ENCODE data around the gene SCAI.
"Not testable (repeated sequence)": the region's sequence is repeated elsewhere in the genome, so short reads cannot be mapped to it uniquely, and the experiment has no call there.

Gene SCAI

DNA sequence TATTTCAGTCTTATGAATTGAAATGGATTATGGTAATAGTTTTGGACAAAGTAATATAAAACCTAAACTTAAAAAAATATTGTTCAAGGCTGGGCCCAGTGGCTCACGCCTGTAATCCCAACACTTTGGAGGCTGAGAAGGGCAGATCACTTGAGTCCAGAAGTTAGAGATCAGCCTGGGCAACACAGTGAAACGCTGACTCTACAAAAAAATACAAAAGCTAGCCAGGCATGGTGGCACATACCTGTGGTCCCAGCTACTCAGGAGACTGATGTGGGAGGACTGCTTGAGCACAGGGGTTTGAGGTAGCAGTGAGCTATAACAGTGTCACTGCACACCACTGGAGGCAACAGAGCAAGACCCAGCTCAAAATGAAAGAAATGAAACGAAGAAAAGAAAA lies 81.9 kb downstream of the SCAI start:
- H3K27me3 ChIP-seq (ENCODE audit: control insufficient read depth, insufficient read depth, low read length) = no peaks in the 10 kb centered on the region
- no peak overlapping the region for H3K9ac ChIP-seq (ENCODE audit: low read depth, low read length)
- H3K4me2 ChIP-seq (ENCODE audit: low read length) = no peak overlapping the region
- H3K36me3 ChIP-seq (ENCODE audit: insufficient read depth, low read length) = no peaks in the 10 kb centered on the region
- H3K4me1 ChIP-seq (ENCODE audit: control insufficient read depth, insufficient read depth, low read length) = no peaks in the 10 kb centered on the region
- H3K9me3 ChIP-seq (replicated peaks; ENCODE audit: low read length) = no peaks in the 10 kb centered on the region
- no peak overlapping the region for H3K4me3 ChIP-seq (ENCODE audit: low read length)

DNA sequence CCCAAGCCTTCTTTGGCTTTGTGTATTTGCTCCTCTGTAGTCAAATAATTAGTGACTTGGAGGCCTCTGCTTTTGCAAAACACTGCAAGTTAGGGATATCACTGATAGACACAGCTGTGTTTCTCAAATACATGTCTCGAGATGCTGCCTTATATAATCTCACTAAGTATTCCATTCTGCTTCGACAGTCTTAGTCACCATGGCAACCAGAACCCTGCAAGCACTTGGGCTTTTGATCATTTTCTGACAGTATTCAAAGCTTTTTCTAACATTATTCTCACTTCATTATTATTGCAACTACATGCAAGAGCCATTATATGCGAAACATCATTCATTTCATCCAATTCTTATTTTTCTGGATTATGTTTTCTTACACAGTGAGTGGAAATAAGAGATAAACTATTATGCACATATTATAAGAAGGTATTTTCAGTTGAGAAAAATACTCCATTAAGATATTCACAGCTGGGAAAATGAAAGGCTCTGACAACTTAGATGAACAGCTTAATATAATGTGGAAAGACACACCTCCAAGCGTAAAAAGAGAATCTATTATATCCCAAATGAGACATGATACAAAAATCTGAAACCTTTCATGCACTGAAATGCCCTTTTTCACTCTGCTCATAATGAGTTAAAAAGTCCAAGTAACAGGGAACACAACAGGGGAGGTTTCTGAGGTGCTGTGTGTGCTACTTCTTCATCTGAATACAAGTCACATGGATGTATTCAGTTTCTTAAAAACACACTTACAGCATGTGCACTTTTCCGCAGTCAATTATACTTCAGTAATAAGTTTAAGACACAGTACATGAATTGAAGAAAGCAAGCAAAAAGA lies 93.9 kb downstream of the SCAI start:
- peaks cover 4% of the 10 kb centered on the region for H3K4me1 ChIP-seq (ENCODE audit: control insufficient read depth, insufficient read depth, low read length)
- no peaks in the 10 kb centered on the region for H3K36me3 ChIP-seq (ENCODE audit: insufficient read depth, low read length)
- no peak overlapping the region for H3K9ac ChIP-seq (ENCODE audit: low read depth, low read length)
- no peaks in the 10 kb centered on the region for H3K27me3 ChIP-seq (ENCODE audit: control insufficient read depth, insufficient read depth, low read length)
- no peak overlapping the region for H3K4me3 ChIP-seq (ENCODE audit: low read length)
- H3K9me3 ChIP-seq (replicated peaks; ENCODE audit: low read length) = no peaks in the 10 kb centered on the region
- no peak overlapping the region for H3K4me2 ChIP-seq (ENCODE audit: low read length)

DNA sequence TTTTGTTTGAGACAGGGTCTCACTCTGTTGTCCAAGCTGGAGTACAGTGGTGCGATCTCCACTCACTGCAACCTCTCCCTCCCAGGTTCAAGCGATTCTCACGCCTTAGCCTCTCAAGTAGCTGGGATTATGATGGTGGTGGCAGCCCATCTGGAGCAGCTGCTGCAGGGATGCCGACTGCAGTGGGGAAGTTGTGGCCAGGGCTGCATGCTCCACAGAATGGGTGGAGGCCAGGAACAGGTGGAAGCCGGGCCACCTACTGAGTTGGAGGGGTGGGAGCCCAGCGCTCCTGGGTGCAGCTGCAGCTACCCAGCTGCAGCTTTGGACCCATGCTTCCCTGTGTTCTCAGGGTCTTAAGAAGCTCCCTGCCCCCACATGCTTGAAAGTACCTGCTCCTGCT lies 99.7 kb downstream of the SCAI start:
- Histone ChIP-seq H3K27me3 (ENCODE audit: control insufficient read depth, insufficient read depth, low read length) (no peaks in the 10 kb centered on the region), H3K4me1 (ENCODE audit: control insufficient read depth, insufficient read depth, low read length) (peaks cover 4% of the 10 kb centered on the region), H3K9ac (ENCODE audit: low read depth, low read length) (no peak overlapping the region), H3K36me3 (ENCODE audit: insufficient read depth, low read length) (no peaks in the 10 kb centered on the region), H3K4me2 (ENCODE audit: low read length) (no peak overlapping the region), H3K9me3 (replicated peaks; ENCODE audit: low read length) (no peaks in the 10 kb centered on the region), H3K4me3 (ENCODE audit: low read length) (no peak overlapping the region)

DNA sequence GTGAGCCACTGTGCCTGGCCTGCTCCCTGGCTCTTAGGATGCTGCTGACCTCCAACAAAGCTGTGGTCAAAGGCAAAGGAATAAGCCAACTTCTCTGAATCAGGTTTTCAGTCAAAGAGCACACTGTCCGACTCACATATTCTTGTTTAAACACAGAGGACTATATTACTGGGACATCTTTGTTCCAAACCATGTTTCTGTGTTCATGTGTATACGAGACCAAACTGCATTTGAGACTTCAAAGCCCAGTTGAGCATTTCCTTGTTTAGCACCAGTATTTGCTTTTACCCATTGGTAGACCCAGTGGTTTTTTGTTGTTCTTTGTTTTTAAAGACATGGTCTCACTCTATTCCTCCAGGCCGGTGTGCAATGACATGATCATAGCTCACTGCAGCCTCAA lies 100.2 kb downstream of the SCAI start:
- Histone ChIP-seq H3K9me3 (replicated peaks; ENCODE audit: low read length) (no peaks in the 10 kb centered on the region), H3K9ac (ENCODE audit: low read depth, low read length) (no peak overlapping the region), H3K27me3 (ENCODE audit: control insufficient read depth, insufficient read depth, low read length) (no peaks in the 10 kb centered on the region), H3K36me3 (ENCODE audit: insufficient read depth, low read length) (no peaks in the 10 kb centered on the region), H3K4me2 (ENCODE audit: low read length) (no peak overlapping the region), H3K4me3 (ENCODE audit: low read length) (no peak overlapping the region), H3K4me1 (ENCODE audit: control insufficient read depth, insufficient read depth, low read length) (peaks cover 3% of the 10 kb centered on the region)

DNA sequence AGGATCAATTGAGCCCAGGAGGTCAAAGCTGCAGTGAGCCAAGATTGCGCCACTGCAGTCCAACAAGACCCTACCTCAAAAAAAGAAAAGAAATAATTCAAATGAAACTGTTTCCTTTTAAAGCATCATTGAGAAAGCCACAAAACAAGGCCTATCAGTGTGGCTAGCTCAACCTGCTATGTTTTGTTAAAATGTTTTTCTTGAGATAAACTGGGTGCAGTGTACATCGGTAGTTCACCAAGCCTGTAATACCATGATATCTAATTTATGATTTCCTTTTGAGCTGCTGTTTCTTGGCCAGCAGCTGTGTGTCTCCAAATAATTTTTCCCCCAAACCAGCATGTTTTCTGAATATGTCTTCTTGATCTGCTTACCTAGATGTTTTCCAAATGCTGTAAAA lies 105.2 kb downstream of the SCAI start:
- no peak overlapping the region for H3K4me3 ChIP-seq (ENCODE audit: low read length)
- no peak overlapping the region for H3K4me2 ChIP-seq (ENCODE audit: low read length)
- H3K9me3 ChIP-seq (replicated peaks; ENCODE audit: low read length) = no peaks in the 10 kb centered on the region
- H3K9ac ChIP-seq (ENCODE audit: low read depth, low read length) = no peak overlapping the region
- no peaks in the 10 kb centered on the region for H3K4me1 ChIP-seq (ENCODE audit: control insufficient read depth, insufficient read depth, low read length)
- H3K27me3 ChIP-seq (ENCODE audit: control insufficient read depth, insufficient read depth, low read length) = no peaks in the 10 kb centered on the region
- no peaks in the 10 kb centered on the region for H3K36me3 ChIP-seq (ENCODE audit: insufficient read depth, low read length)

DNA sequence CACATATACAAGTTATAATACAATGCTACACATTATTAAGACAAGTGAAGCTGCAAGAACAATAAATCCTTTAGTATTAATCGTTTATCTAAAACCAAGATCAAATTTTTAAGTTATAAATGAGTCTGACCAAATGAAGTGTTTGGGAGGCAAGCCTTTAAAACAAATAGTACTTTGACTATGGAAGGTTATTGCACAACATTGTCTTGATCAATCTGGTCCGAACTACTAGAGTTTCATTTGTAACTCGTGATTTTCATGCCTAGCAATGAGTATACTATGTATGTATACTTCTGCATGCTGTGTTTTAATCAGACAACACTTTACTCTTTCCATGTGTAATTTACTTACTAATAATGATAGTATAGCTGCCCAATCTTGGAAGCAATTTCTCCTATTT lies 115.3 kb downstream of the SCAI start:
- Histone ChIP-seq H3K27me3 (ENCODE audit: control insufficient read depth, insufficient read depth, low read length) (no peaks in the 10 kb centered on the region), H3K4me1 (ENCODE audit: control insufficient read depth, insufficient read depth, low read length) (no peaks in the 10 kb centered on the region), H3K4me2 (ENCODE audit: low read length) (no peak overlapping the region), H3K36me3 (ENCODE audit: insufficient read depth, low read length) (peaks cover 8% of the 10 kb centered on the region), H3K9ac (ENCODE audit: low read depth, low read length) (no peak overlapping the region), H3K9me3 (replicated peaks; ENCODE audit: low read length) (no peaks in the 10 kb centered on the region), H3K4me3 (ENCODE audit: low read length) (no peak overlapping the region)

DNA sequence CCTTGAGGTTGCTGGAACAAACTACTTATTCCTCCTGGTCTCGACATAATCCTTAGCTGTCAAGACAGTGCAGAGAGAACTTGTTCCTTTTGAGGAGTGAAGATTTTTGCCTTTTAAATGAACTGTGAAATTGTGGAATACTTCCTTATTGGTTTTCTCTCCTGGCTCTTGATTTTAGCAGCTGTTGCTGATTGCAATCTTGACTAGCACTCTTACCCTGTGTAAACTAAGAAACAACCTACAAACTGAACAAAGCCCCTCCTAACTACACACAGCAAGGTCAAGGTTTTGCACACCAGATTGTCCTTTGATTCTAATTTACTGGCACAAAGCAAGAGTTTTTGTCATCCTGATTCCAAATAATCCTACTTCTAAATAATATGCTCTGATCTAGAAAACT lies 118.4 kb downstream of the SCAI start:
- no peak overlapping the region for H3K4me2 ChIP-seq (ENCODE audit: low read length)
- H3K4me1 ChIP-seq (ENCODE audit: control insufficient read depth, insufficient read depth, low read length) = no peaks in the 10 kb centered on the region
- no peaks in the 10 kb centered on the region for H3K9me3 ChIP-seq (replicated peaks; ENCODE audit: low read length)
- H3K4me3 ChIP-seq (ENCODE audit: low read length) = no peak overlapping the region
- H3K36me3 ChIP-seq (ENCODE audit: insufficient read depth, low read length) = peaks cover 8% of the 10 kb centered on the region
- no peaks in the 10 kb centered on the region for H3K27me3 ChIP-seq (ENCODE audit: control insufficient read depth, insufficient read depth, low read length)
- no peak overlapping the region for H3K9ac ChIP-seq (ENCODE audit: low read depth, low read length)

DNA sequence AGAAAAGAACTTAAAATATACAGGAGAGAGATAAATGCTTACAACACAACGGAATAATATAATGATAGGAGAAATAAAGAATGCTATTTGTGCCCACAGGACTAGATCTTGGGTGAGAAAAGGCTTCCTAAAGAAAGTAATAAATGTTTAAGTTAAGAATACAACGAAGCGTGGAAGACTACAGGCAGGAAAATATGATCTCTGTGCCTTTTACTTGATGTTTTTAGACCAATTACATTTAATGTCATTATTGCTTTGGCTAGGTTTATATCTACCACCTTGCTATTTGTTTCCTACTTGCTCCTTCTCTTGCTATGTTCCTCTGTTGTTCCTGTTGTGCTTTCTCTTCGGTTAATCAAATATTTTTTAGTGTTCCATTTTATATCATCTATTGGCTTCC lies 122.3 kb downstream of the SCAI start:
- no peaks in the 10 kb centered on the region for H3K4me1 ChIP-seq (ENCODE audit: control insufficient read depth, insufficient read depth, low read length)
- H3K9me3 ChIP-seq (replicated peaks; ENCODE audit: low read length) = no peaks in the 10 kb centered on the region
- H3K4me3 ChIP-seq (ENCODE audit: low read length) = no peak overlapping the region
- H3K27me3 ChIP-seq (ENCODE audit: control insufficient read depth, insufficient read depth, low read length) = no peaks in the 10 kb centered on the region
- H3K9ac ChIP-seq (ENCODE audit: low read depth, low read length) = no peak overlapping the region
- H3K4me2 ChIP-seq (ENCODE audit: low read length) = no peak overlapping the region
- H3K36me3 ChIP-seq (ENCODE audit: insufficient read depth, low read length) = peaks cover 8% of the 10 kb centered on the region

DNA sequence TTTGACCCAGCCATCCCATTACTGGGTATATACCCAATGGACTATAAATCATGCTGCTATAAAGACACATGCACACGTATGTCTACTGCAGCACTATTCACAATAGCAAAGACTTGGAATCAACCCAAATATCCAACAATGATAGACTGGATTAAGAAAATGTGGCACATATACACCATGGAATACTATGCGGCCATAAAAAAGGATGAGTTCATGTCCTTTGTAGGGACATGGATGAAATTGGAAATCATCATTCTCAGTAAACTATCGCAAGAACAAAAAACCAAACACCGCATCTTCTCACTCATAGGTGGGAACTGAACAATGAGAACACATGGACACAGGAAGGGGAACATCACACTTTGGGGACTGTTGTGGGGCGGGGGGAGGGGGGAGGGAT lies 127.7 kb downstream of the SCAI start:
- H3K27me3 ChIP-seq (ENCODE audit: control insufficient read depth, insufficient read depth, low read length); H3K36me3 ChIP-seq (ENCODE audit: insufficient read depth, low read length); H3K4me3 ChIP-seq (ENCODE audit: low read length); H3K9me3 ChIP-seq (replicated peaks; ENCODE audit: low read length); H3K4me2 ChIP-seq (ENCODE audit: low read length); H3K4me1 ChIP-seq (ENCODE audit: control insufficient read depth, insufficient read depth, low read length); H3K9ac ChIP-seq (ENCODE audit: low read depth, low read length): not testable (repeated sequence)

DNA sequence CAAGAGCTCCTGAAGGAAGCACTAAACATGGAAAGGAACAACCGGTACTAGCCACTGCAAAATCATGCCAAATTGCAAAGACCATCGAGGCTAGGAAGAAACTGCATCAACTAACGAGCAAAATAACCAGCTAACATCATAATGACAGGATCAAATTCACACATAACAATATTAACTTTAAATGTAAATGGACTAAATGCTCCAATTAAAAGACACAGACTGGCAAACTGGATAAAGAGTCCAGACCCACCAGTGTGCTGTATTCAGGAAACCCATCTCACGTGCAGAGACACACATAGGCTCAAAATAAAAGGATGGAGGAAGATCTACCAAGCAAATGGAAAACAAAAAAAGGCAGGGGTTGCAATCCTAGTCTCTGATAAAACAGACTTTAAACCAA lies 131.3 kb downstream of the SCAI start:
- not testable (repeated sequence) for H3K27me3 ChIP-seq (ENCODE audit: control insufficient read depth, insufficient read depth, low read length); H3K9ac ChIP-seq (ENCODE audit: low read depth, low read length); H3K4me1 ChIP-seq (ENCODE audit: control insufficient read depth, insufficient read depth, low read length); H3K4me2 ChIP-seq (ENCODE audit: low read length); H3K36me3 ChIP-seq (ENCODE audit: insufficient read depth, low read length); H3K4me3 ChIP-seq (ENCODE audit: low read length); H3K9me3 ChIP-seq (replicated peaks; ENCODE audit: low read length)

DNA sequence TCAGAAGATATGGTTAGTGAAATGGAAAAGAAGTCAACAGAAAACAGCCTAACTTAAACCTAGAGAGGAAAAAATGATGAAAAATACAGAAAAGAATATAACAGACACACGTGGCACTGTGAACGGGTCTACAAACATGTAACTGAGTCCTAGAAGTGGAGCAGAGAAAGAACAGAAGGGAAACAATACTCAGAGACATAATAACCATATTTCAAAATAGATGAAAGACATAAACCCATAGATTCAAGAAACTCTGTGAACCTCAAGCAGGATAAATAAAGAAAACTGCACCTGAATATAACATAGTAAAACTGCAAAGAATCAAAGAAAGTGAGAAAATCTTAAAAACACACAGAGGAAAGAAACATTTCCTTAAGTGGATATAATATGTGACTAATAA lies 134.7 kb downstream of the SCAI start:
- H3K9ac ChIP-seq (ENCODE audit: low read depth, low read length) = no peak overlapping the region

DNA sequence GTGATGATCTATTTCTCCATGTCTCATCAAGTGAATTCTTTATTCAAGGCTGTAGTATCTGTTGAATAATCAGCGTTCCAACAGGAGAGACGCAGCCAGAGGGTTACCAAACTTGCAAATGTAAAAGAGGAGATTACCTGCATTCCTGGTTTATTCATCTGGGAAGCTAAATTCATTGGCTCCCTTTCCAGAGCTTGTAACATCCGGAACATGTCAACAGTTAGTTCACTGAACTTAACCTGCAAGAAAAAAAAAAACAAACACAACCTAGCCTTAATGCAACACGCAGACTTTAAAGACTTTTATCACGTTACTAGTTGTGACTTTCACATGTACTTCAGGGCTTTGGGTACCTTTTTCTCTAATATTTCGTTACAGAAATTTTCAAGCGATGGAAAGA lies 140.0 kb downstream of the SCAI start:
- Histone ChIP-seq H3K9ac (ENCODE audit: low read depth, low read length) (no peak overlapping the region), H3K4me3 (ENCODE audit: low read length) (no peak overlapping the region), H3K9me3 (replicated peaks; ENCODE audit: low read length) (no peaks in the 10 kb centered on the region), H3K36me3 (ENCODE audit: insufficient read depth, low read length) (no peaks in the 10 kb centered on the region), H3K4me1 (ENCODE audit: control insufficient read depth, insufficient read depth, low read length) (no peaks in the 10 kb centered on the region), H3K27me3 (ENCODE audit: control insufficient read depth, insufficient read depth, low read length) (no peaks in the 10 kb centered on the region), H3K4me2 (ENCODE audit: low read length) (no peak overlapping the region)

More for the DNA sequence above, 134.7 kb downstream of the SCAI start:
- Histone ChIP-seq H3K9me3 (replicated peaks; ENCODE audit: low read length) (no peaks in the 10 kb centered on the region), H3K4me2 (ENCODE audit: low read length) (no peak overlapping the region), H3K27me3 (ENCODE audit: control insufficient read depth, insufficient read depth, low read length) (no peaks in the 10 kb centered on the region), H3K4me3 (ENCODE audit: low read length) (no peak overlapping the region), H3K4me1 (ENCODE audit: control insufficient read depth, insufficient read depth, low read length) (no peaks in the 10 kb centered on the region), H3K36me3 (ENCODE audit: insufficient read depth, low read length) (no peaks in the 10 kb centered on the region)
